Activated B cell treated with CpG ODN at 0.5 μM for 24 hours (primary cell): ENCODE data around the gene EDA. TPM values are rescaled to one million over a fixed set of nuclear protein-coding genes. Genes with fewer than 3 reads are reported as not detected.

Experiments used
- ATAC-seq: fragments of 200-7000 bp; cut with Tn5 transposase; one replicate; pipeline ENCODE4 v1.10.0; 2021; ENCODE audit warnings: low read depth, mild to moderate bottlenecking, moderate library complexity
- CTCF ChIA-PET: fragments of 350-600 bp; sonication (Branson Sonifier 250); formaldehyde crosslinking; loops from one replicate; lab custom pipeline; 2021; ENCODE audit warnings: antibody characterized with exemption; lab: Charles Lee
- POLR2A ChIA-PET: fragments of 350-600 bp; sonication (Branson Sonifier 250); formaldehyde crosslinking; loops from one replicate; lab custom pipeline; 2021; ENCODE audit warnings: antibody characterized with exemption; lab: Charles Lee
- DNase-seq: peaks from one replicate; pipeline ENCODE4 v3.0.0; 2022
- H3K27ac Mint-ChIP-seq: one replicate; pipeline ENCODE4 v1.8.0; 2020; ENCODE audit warnings: mixed read lengths
- H3K27me3 Mint-ChIP-seq: one replicate; pipeline ENCODE4 v1.8.0; 2021; ENCODE audit warnings: mixed read lengths
- H3K36me3 Mint-ChIP-seq: one replicate; pipeline ENCODE4 v1.8.0; 2021; ENCODE audit warnings: low read depth, mixed read lengths
- H3K4me1 Mint-ChIP-seq: one replicate; pipeline ENCODE4 v1.8.0; 2021; ENCODE audit warnings: mixed read lengths
- H3K4me3 Mint-ChIP-seq: one replicate; pipeline ENCODE4 v1.8.0; 2020; ENCODE audit warnings: mild to moderate bottlenecking, mixed read lengths
- H3K9me3 Mint-ChIP-seq: one replicate; pipeline ENCODE4 v1.8.0; 2020; ENCODE audit warnings: mixed read lengths
- CTCF ChIP-seq: fragments of 200-600 bp; IDR thresholded peaks from one replicate; pipeline ENCODE4 v1.8.0; 2022; ENCODE audit warnings: antibody characterized with exemption, mild to moderate bottlenecking
- intact Hi-C: fragments of 100-400 bp; cut with micrococcal nuclease; formaldehyde crosslinking; loops from one replicate; pipeline ENCODE4 v1.15.1; 2024
- total RNA-seq: library from RNA; stranded (reverse); gene quantifications from 2 replicates; pipeline ENCODE4 v1.2.3, GENCODE V29; 2022

The EDA gene
- total RNA-seq, 1 donor from 2014 or later = not detected

- Mint-ChIP-seq H3K4me3 (no peak overlapping the region), H3K27me3 (no peaks in the 10 kb centered on the region), H3K9me3 (no peaks in the 10 kb centered on the region), H3K27ac (no peak overlapping the region), H3K36me3 (no peaks in the 10 kb centered on the region), H3K4me1 (no peaks in the 10 kb centered on the region)
- TF ChIP-seq CTCF = no peak
- CTCF ChIA-PET = no interaction called here
- no peak for DNase-seq
- POLR2A ChIA-PET = no interaction called here
- no peak for ATAC-seq
- intact Hi-C loops = no loop called here
These were observed 284.6 kb downstream of the EDA start for GRCh38 chrX:69900491-69900890.

- ATAC-seq = no peak
- H3K27me3 Mint-ChIP-seq = no peaks in the 10 kb centered on the region
- no peaks in the 10 kb centered on the region for H3K4me1 Mint-ChIP-seq
- TF ChIP-seq CTCF = no peak
- no peaks in the 10 kb centered on the region for H3K9me3 Mint-ChIP-seq
- ChIA-PET CTCF (no interaction called here), POLR2A (no interaction called here)
- DNase-seq = no peak
- H3K4me3 Mint-ChIP-seq = no peak overlapping the region
- H3K27ac Mint-ChIP-seq = no peak overlapping the region
- no peaks in the 10 kb centered on the region for H3K36me3 Mint-ChIP-seq
- intact Hi-C loops = no loop called here
These were observed 290.5 kb downstream of the EDA start for GRCh38 chrX:69906447-69906846.

GRCh38 chrX:69914781-69915180 is 298.9 kb downstream of the EDA start:
- H3K27ac Mint-ChIP-seq = no peak overlapping the region
- H3K4me3 Mint-ChIP-seq = no peak overlapping the region
- no peak for DNase-seq
- POLR2A ChIA-PET = no interaction called here
- CTCF ChIA-PET = no interaction called here
- no peak for TF ChIP-seq CTCF
- ATAC-seq = no peak
- intact Hi-C loops = no loop called here
- H3K27me3 Mint-ChIP-seq = no peaks in the 10 kb centered on the region
- H3K9me3 Mint-ChIP-seq = no peaks in the 10 kb centered on the region
- H3K4me1 Mint-ChIP-seq = no peaks in the 10 kb centered on the region
- H3K36me3 Mint-ChIP-seq = no peaks in the 10 kb centered on the region

- ATAC-seq = no peak
- POLR2A ChIA-PET = no interaction called here
These were observed 303.8 kb downstream of the EDA start for GRCh38 chrX:69919749-69920148.

GRCh38 chrX:69932323-69932722 is 316.4 kb downstream of the EDA start:
- CTCF ChIA-PET = no interaction called here
- no peaks in the 10 kb centered on the region for H3K36me3 Mint-ChIP-seq
- no peaks in the 10 kb centered on the region for H3K9me3 Mint-ChIP-seq
- DNase-seq = no peak
- intact Hi-C loops = no loop called here
- ATAC-seq = no peak
- H3K27me3 Mint-ChIP-seq = no peaks in the 10 kb centered on the region
- POLR2A ChIA-PET = no interaction called here
- H3K27ac Mint-ChIP-seq = no peak overlapping the region
- H3K4me1 Mint-ChIP-seq = no peaks in the 10 kb centered on the region
- H3K4me3 Mint-ChIP-seq = no peak overlapping the region
- TF ChIP-seq CTCF = no peak

More at GRCh38 chrX:69919749-69920148, 303.8 kb downstream of the EDA start:
- CTCF ChIA-PET = no interaction called here
- Mint-ChIP-seq H3K9me3 (no peaks in the 10 kb centered on the region), H3K27ac (no peak overlapping the region), H3K27me3 (no peaks in the 10 kb centered on the region), H3K4me3 (no peak overlapping the region), H3K4me1 (no peaks in the 10 kb centered on the region), H3K36me3 (no peaks in the 10 kb centered on the region)
- DNase-seq = no peak
- intact Hi-C loops = no loop called here
- TF ChIP-seq CTCF = no peak
